Mucosa of descending colon (tissue), 3 donors: ENCODE results near the gene INSRR. TPM values are rescaled to one million over a fixed set of nuclear protein-coding genes. Genes with fewer than 3 reads are reported as not detected.

Experiments used
- ATAC-seq: fragments of 200-7000 bp; cut with Tn5 transposase; one replicate; pipeline ENCODE4 v1.9.1; 2020; ENCODE audit warnings: mild to moderate bottlenecking, moderate library complexity
- DNase-seq, 3 donors: peaks; one replicate each; pipeline ENCODE4 v3.0.0-alpha.2; 2020
- H3K36me3 ChIP-seq: fragments of 200-600 bp; one replicate; pipeline ENCODE4 v1.8.0; 2021; ENCODE audit warnings: low read depth, mild to moderate bottlenecking
- H3K4me1 ChIP-seq: fragments of 200-600 bp; one replicate; pipeline ENCODE4 v1.8.0; 2021; ENCODE audit warnings: low read depth, mild to moderate bottlenecking
- H3K4me3 ChIP-seq: fragments of 200-600 bp; one replicate; pipeline ENCODE4 v1.8.0; 2021; ENCODE audit warnings: mild to moderate bottlenecking
- H3K9me3 ChIP-seq: fragments of 200-600 bp; one replicate; pipeline ENCODE4 v1.8.0; 2021; ENCODE audit warnings: mild to moderate bottlenecking
- intact Hi-C, 2 donors: fragments of 100-400 bp; cut with DNase I in 1 of 2; cut with micrococcal nuclease in 1 of 2; formaldehyde crosslinking; loops; one replicate each; pipeline versions ENCODE4 v1.11.0 to v1.11.1; 2022; cut with DNase I, micrococcal nuclease
- total RNA-seq, 3 donors: library from RNA; stranded (reverse); fragmentation: NEBNext Ultra II Directional in 2 of 3; extraction: Animal tissue kit (Norgen Biotek cat#: 25700) in 2 of 3; gene quantifications; one replicate each; pipeline versions ENCODE4 v1.2.1 to v1.2.4, GENCODE V29; 2021 to 2023
- TF ChIP-seq, protein P1 (sequence below): fragments of 200-600 bp; IDR thresholded peaks from one replicate; pipeline ENCODE4 v1.8.0; 2022; ENCODE audit warnings: antibody characterized with exemption, mild to moderate bottlenecking
- donor health status: DM: no; HTN: no; CAD: no; lungs with moderate emphysema.
- donor health status: DM: no; HTN: no; CAD: no.
- donor health status: DM: no; HTN: yes; CAD: no.

INSRR gene
- total RNA-seq, 3 donors from 2014 or later: 0.06 to 0.09 TPM; not detected in 1

GRCh38 chr1:156796340-156797097, 62.4 kb downstream of the INSRR start:
- intact Hi-C loops: loop anchor here in 1 of 2 donors (5.0 kb wide), 1 partner anchor 66 kb away; the partner anchor contains the start of gene NTRK1
- DNase-seq: no peak

GRCh38 chr1:156795787-156796186, 63.1 kb downstream of the INSRR start:
- Histone ChIP-seq H3K9me3 (no peaks in the 10 kb centered on the region), H3K4me3 (no peak overlapping the region), H3K36me3 (peaks cover 5% of the 10 kb centered on the region), H3K4me1 (no peaks in the 10 kb centered on the region)
- TF ChIP-seq, protein P1, sequence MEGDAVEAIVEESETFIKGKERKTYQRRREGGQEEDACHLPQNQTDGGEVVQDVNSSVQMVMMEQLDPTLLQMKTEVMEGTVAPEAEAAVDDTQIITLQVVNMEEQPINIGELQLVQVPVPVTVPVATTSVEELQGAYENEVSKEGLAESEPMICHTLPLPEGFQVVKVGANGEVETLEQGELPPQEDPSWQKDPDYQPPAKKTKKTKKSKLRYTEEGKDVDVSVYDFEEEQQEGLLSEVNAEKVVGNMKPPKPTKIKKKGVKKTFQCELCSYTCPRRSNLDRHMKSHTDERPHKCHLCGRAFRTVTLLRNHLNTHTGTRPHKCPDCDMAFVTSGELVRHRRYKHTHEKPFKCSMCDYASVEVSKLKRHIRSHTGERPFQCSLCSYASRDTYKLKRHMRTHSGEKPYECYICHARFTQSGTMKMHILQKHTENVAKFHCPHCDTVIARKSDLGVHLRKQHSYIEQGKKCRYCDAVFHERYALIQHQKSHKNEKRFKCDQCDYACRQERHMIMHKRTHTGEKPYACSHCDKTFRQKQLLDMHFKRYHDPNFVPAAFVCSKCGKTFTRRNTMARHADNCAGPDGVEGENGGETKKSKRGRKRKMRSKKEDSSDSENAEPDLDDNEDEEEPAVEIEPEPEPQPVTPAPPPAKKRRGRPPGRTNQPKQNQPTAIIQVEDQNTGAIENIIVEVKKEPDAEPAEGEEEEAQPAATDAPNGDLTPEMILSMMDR: no peak
- ATAC-seq (no peak), DNase-seq (no peak)
- intact Hi-C loops: loop anchor here in 1 of 2 donors (5.0 kb wide), 1 partner anchor 67 kb away; the partner anchor contains the start of gene NTRK1

More at GRCh38 chr1:156796340-156797097, 62.4 kb downstream of the INSRR start:
- Histone ChIP-seq H3K9me3 (no peaks in the 10 kb centered on the region), H3K4me3 (no peak overlapping the region), H3K36me3 (peaks cover 5% of the 10 kb centered on the region), H3K4me1 (no peaks in the 10 kb centered on the region)
- TF ChIP-seq, protein P1: no peak
- peak; percentile 19 for ATAC-seq

DNA sequence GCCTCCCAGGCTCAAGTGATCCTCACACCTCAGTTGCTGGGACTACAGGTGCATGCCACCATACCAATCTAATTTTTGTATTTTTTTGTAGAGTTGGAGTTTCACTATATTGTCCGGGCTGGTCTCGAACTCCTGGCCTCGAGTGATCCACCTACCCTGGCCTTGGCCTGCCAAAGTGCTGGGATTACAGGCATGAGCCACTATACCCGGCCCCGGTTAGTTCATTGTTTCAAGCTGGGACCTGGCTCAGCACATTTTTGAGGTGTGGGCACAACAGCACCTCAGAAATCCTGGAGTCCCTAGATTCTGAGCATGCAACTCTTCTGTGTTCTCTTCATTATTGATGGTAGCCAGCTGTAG, 63.6 kb downstream of the INSRR start:
- DNase-seq (no peak), ATAC-seq (no peak)
- Histone ChIP-seq H3K36me3 (peaks cover 2% of the 10 kb centered on the region), H3K4me1 (no peaks in the 10 kb centered on the region), H3K4me3 (no peak overlapping the region), H3K9me3 (no peaks in the 10 kb centered on the region)
- intact Hi-C loops: loop anchor here in 1 of 2 donors (5.0 kb wide), 1 partner anchor 67 kb away; the partner anchor contains the start of gene NTRK1
- TF ChIP-seq, protein P1: no peak

DNA sequence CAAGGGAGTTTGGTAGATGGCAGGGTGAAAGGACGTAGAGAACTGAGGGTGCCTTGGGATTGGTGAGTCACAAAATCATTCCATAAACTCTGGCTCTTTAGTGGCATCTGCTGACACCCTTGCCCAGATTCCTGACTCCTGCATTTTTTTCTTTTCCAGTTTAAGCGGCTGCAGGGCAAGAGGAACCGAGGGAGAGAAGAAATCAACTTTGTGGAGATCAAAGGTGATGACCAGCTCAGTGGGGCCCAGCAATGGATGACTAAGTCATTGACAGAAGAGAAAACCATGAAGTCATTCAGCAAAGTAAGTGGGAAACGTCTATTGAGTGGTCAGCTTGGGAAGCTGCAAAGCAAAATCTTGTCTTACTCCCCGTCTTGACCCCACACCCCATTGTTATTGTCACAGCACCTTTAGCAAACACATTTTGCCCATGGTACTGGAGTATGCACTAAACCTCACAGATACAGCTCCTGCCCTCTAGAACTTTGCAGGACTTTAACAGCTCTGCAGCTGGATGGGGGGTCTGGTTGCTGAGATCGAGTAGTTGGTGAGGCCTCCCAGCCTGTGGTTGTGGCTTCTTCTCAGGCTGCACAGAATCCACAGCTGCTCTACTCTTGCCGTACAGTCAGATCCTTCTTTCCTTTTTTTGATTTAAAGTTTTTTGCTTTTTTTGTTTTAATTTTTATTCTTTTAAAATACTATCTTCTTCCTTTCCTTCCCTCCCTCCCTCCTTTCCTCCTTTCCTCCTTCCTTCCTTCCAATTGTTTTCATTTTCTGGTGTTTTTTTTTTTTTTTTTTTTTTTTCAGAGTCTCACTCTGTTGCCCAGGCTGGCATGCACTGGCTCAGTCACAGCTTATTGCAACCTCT, 64.2 kb downstream of the INSRR start:
- no peaks in the 10 kb centered on the region for H3K4me1 ChIP-seq
- intact Hi-C loops: loop anchor here in 1 of 2 donors (5.0 kb wide), 1 partner anchor 68 kb away; the partner anchor contains the start of gene NTRK1
- H3K4me3 ChIP-seq: no peak overlapping the region
- H3K36me3 ChIP-seq: no peaks in the 10 kb centered on the region
- H3K9me3 ChIP-seq: no peaks in the 10 kb centered on the region
- TF ChIP-seq, protein P1: no peak
- no peak for ATAC-seq
- no peak for DNase-seq

Other genes with a start within 250 kb of the INSRR start
- under 1 TPM in 1 of 3 donors, not detected in 2; 0.28 TPM for gene HAPLN2, start 239.7 kb downstream of the INSRR start, total RNA-seq
- under 1 TPM in 2 of 3 donors, not detected in 1; 0.14 to 0.79 TPM for gene BCAN, start 217.0 kb downstream of the INSRR start, total RNA-seq
- 10 to 100 TPM in 1 of 3 donors, 1 to 10 TPM in 2; 3.0 to 11.4 (median 6.4) TPM for gene NES, start 181.7 kb downstream of the INSRR start, total RNA-seq
- gene CRABP2, start 153.5 kb downstream of the INSRR start, total RNA-seq: 1 to 10 TPM in 2 of 3 donors, under 1 TPM in 1; 0.38 to 2.2 (median 1.2) TPM
- gene METTL25B, start 130.6 kb downstream of the INSRR start, total RNA-seq: 10 to 100 TPM; 35.1 to 58.6 (median 44.4) TPM
- gene ISG20L2, start 130.4 kb downstream of the INSRR start, total RNA-seq: 10 to 100 TPM; 27.8 to 33.0 (median 31.0) TPM
- gene MRPL24, start 118.0 kb downstream of the INSRR start, total RNA-seq: 10 to 100 TPM; 50.1 to 61.7 (median 57.6) TPM
- 100 to 1,000 TPM; 196 to 264 (median 221) TPM for gene HDGF, start 107.4 kb downstream of the INSRR start, total RNA-seq
- 10 to 100 TPM; 55.0 to 66.1 (median 59.2) TPM for gene PRCC, start 91.6 kb downstream of the INSRR start, total RNA-seq
- 1 to 10 TPM; 2.9 to 3.3 (median 3.1) TPM for gene SH2D2A, start 42.3 kb downstream of the INSRR start, total RNA-seq
- gene NTRK1, start 1.7 kb upstream of the INSRR start, total RNA-seq: 1 to 10 TPM in 1 of 3 donors, under 1 TPM in 2; 0.67 to 1.3 (median 0.79) TPM
- 1 to 10 TPM; 2.3 to 7.2 (median 4.6) TPM for gene PEAR1, start 34.6 kb upstream of the INSRR start, total RNA-seq
- not detected for gene LRRC71, start 61.5 kb upstream of the INSRR start, total RNA-seq
- gene ARHGEF11, start 186.6 kb upstream of the INSRR start, total RNA-seq: 10 to 100 TPM; 47.7 to 75.1 (median 60.0) TPM
- gene ETV3L, start 240.7 kb upstream of the INSRR start, total RNA-seq: not detected